Kidney epithelial cell (primary cell): ENCODE measurements around the gene ABCA4. TPM values are rescaled to one million over a fixed set of nuclear protein-coding genes. Genes with fewer than 3 reads are reported as not detected.

Source experiments
- DNase-seq: peaks from one replicate; pipeline ENCODE4 v3.0.0-alpha.2; 2010; ENCODE audit warnings: low read depth
- H3K27me3 ChIP-seq: 2 replicates; pipeline ENCODE4 v1.6.0; 2011; ENCODE audit warnings: low read length; ENCODE audit not compliant: control insufficient read depth, insufficient read depth
- H3K36me3 ChIP-seq: 2 replicates; pipeline ENCODE4 v1.5.1; 2011; ENCODE audit warnings: low read length; ENCODE audit not compliant: control insufficient read depth, insufficient read depth
- H3K4me3 ChIP-seq: 2 replicates; pipeline ENCODE4 v1.5.1; 2011; ENCODE audit warnings: low read depth, mild to moderate bottlenecking, control low read depth, low read length
- total RNA-seq: library from RNA; depleted of rRNA; stranded (reverse); fragments of >200 nt; gene quantifications from 2 replicates; pipeline ENCODE4 v1.2.3, GENCODE V29; 2015
- TF ChIP-seq, protein P1 (sequence below): IDR thresholded peaks from 2 replicates; pipeline ENCODE4 v1.5.1; 2011; ENCODE audit warnings: mild to moderate bottlenecking, moderate library complexity, low read length, control low read depth, inconsistent platforms; ENCODE audit not compliant: insufficient read depth, poor library complexity, severe bottlenecking

The ABCA4 gene
- total RNA-seq, 1 donor from 2014 or later, result not detected

DNA sequence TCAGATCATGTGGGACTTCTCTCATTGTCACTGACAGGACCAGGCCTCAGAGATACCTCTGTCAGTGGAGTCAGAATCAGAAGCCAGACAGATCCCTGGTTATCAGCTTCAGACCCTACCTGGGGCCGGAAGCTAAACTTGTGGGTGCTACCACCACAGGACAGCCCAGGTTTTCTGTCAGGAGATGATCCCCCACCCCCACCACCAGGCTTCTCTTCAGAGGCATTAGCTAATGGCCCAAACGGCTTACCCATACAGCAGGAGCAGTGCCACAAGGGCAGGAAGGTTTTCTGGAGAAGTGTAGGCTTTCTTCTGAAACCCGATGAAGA is 105.5 kb downstream of the ABCA4 start:
- no peaks in the 10 kb centered on the region for H3K27me3 ChIP-seq
- H3K4me3 ChIP-seq, result no peak overlapping the region
- DNase-seq, result no peak
- TF ChIP-seq, protein P1, sequence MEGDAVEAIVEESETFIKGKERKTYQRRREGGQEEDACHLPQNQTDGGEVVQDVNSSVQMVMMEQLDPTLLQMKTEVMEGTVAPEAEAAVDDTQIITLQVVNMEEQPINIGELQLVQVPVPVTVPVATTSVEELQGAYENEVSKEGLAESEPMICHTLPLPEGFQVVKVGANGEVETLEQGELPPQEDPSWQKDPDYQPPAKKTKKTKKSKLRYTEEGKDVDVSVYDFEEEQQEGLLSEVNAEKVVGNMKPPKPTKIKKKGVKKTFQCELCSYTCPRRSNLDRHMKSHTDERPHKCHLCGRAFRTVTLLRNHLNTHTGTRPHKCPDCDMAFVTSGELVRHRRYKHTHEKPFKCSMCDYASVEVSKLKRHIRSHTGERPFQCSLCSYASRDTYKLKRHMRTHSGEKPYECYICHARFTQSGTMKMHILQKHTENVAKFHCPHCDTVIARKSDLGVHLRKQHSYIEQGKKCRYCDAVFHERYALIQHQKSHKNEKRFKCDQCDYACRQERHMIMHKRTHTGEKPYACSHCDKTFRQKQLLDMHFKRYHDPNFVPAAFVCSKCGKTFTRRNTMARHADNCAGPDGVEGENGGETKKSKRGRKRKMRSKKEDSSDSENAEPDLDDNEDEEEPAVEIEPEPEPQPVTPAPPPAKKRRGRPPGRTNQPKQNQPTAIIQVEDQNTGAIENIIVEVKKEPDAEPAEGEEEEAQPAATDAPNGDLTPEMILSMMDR, result no peak
- no peaks in the 10 kb centered on the region for H3K36me3 ChIP-seq

DNA sequence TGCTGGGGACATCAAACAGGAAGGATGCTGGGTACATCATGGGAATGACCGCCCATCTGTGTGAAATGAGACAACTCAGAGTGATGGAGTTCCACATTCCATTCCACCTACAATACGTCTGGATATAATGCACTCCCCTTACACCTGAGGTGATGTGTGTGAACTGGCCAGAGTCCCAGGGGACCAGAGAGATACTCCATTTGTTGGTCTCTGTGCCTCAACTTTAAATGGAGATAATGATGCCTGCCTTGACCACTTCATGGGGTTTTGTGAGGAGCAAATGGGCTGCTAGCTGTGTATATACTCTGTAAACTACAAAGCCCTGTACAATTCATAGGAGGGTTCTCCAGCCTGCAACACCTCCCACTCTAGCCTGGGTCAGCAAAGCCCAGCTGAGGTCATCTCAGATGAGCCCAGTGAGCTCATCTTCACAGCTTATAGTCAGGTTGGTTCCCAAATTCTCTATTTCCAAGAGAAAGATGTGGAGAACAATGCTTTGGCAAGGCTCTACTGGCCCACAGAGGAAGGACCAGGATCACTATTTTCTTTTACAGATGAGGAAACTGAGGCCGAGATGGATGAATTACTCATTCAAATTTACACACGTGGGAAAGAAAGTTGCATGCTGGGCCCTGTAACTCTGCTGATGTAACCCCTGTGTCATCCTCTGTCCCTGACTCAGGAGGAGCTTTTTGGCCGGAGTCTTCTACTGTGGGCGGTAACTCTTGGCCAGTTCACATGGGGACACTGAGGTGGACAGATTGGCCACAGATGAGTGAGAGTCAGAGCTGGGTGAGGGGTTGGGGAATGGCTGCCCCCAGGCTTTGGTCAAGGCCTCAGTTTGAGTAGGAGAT is 106.1 kb downstream of the ABCA4 start:
- Histone ChIP-seq H3K27me3 (no peaks in the 10 kb centered on the region), H3K36me3 (no peaks in the 10 kb centered on the region), H3K4me3 (no peak overlapping the region)
- no peak for DNase-seq
- TF ChIP-seq, protein P1, result no peak

DNA sequence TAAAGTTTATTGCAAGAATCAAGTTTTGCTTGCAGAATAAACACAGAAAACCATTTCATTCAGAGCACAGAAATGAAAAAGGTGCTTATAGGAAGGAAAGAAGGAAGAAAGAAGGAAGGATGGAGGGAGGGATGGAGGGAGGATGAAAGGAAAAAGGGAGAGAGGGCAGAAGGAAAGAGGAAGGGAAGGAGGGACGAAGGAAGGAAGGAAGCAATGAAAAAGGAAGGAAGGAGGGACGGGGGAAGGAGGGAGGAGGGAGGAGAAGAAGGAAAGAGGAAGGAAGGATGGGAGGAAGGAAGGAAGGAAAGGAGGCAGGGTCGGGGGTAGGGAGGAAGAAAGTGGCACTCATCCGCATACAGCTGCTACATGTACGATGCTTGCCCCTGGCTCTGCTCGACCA is 106.9 kb downstream of the ABCA4 start:
- TF ChIP-seq, protein P1, result no peak
- H3K4me3 ChIP-seq, result no peak overlapping the region

GRCh38 chr1:94013367-94013878 is 107.5 kb downstream of the ABCA4 start:
- Histone ChIP-seq H3K4me3 (no peak overlapping the region), H3K36me3 (no peaks in the 10 kb centered on the region), H3K27me3 (no peaks in the 10 kb centered on the region)
- TF ChIP-seq, protein P1, result no peak
- no peak for DNase-seq

More for the DNA sequence above, 106.9 kb downstream of the ABCA4 start:
- Histone ChIP-seq H3K36me3 (no peaks in the 10 kb centered on the region), H3K27me3 (no peaks in the 10 kb centered on the region)
- DNase-seq, result no peak

DNA sequence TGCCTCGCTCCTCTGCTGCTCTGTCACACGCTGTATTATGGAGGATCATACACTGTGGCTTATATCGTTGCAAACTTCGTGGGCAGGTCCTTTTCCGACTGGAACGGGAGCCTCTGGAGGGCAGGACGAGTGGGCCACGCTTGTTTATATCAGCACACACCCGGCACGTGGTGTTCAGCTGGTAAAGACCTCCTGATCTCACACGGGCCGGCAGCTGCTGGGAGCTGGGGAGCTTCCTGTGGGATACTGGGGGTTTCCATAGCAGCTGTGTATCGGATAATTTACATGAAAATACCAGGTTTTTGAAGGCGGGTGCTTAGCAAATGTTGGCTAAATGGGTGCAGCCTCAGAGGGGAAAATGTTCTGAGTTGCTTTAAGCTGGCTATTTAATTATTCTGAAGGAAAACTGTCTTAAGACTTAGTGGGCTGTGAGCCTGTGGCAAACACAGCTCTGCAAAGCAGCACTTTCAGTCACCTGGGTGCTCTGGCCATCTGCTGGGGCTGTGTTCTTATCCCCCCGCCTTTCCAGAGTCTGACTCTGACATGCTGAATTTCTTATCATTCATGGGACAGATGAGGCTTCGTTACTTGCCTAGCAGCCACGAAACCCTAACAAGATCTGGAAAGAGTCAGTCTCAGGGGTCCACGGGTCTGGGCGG is 108.1 kb downstream of the ABCA4 start:
- TF ChIP-seq, protein P1, result no peak
- H3K36me3 ChIP-seq, result no peaks in the 10 kb centered on the region
- H3K27me3 ChIP-seq, result no peaks in the 10 kb centered on the region
- H3K4me3 ChIP-seq, result no peak overlapping the region
- no peak for DNase-seq
